GM19395 (cell line): Measurements from ENCODE around the gene ST3GAL6.

Experiments
- ATAC-seq: cut with Tn5 transposase; IDR thresholded peaks from one replicate; pipeline ENCODE4 v1.9.1; 2021; ENCODE audit warnings: mild to moderate bottlenecking, moderate library complexity; ENCODE audit not compliant: unreplicated experiment

Gene ST3GAL6

GRCh38 chr3:98772022-98772421, 8.9 kb downstream of the ST3GAL6 start:
- no peak for ATAC-seq

DNA sequence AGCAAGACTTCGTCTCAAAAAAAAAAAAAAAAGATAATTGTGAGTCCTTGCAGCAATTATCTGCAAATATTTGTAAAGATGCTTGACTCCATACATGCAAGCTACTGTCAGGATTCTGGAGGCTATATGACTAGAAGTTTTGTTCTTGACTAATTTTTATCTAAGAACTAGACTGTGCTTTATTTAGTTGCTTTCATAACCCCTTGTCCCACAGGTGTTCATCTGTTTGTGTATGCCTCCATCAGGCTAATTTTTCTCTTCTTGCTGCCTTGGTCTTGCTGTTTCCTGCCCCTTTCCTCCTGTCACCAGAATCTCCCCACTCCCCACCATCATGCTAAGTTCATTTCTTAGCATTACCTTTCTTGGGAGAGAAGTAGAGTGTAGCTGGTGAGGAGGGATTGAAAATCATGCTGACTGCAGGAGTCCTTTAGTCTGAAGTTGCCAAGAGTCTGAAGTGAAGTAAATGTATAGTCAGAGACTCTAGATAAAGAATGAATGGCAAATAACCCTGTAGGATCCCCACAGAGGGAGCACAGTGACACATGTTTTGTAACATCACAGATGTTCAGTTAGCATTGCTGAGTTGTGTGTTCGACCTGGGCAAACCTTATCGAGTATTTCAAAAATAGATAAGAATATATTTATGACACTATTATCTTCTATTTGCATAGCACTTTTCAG, 12.5 kb downstream of the ST3GAL6 start:
- ATAC-seq = no peak

DNA sequence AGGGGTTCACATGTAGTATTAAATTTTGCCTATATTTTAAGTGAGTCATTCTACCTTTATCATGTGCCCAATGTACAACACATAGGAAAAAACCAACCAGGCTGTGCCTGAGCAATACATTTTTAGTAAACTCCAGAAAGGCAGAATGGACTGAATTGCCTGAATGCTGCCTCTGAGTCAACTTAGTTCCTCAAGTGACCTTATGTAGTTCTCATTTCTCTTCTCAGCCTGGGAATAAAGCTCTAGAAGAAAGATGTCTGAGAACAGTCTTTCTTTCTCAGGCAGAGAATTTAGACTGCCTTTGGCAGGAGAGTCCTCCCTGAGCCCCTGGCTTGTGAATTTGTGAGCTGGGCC, 13.0 kb downstream of the ST3GAL6 start:
- ATAC-seq = no peak

GRCh38 chr3:98777286-98777685, 14.1 kb downstream of the ST3GAL6 start:
- ATAC-seq = no peak

DNA sequence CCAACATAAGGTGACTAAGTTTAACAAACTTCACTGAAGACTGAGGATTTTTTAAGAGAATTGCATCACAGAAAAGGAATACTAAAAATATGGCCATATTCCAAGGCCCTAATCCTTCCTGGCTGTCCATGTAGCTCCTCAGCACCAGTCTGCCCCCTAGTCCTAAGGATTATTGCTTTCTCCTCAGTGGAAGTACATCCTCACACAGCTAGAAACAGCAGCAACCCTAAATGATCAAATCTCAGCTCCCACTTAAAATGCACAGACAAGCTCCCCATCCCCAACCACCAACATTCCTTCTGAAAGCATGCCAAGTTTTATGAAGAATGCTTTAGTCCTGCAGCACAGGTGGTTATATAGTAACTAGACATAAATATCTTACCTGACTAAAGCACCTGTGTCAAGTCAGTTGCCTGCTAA, 14.7 kb downstream of the ST3GAL6 start:
- ATAC-seq = no peak

- no peak for ATAC-seq
Measured at GRCh38 chr3:98778383-98778782, 15.2 kb downstream of the ST3GAL6 start.

GRCh38 chr3:98778852-98779413, 15.8 kb downstream of the ST3GAL6 start:
- no peak for ATAC-seq

DNA sequence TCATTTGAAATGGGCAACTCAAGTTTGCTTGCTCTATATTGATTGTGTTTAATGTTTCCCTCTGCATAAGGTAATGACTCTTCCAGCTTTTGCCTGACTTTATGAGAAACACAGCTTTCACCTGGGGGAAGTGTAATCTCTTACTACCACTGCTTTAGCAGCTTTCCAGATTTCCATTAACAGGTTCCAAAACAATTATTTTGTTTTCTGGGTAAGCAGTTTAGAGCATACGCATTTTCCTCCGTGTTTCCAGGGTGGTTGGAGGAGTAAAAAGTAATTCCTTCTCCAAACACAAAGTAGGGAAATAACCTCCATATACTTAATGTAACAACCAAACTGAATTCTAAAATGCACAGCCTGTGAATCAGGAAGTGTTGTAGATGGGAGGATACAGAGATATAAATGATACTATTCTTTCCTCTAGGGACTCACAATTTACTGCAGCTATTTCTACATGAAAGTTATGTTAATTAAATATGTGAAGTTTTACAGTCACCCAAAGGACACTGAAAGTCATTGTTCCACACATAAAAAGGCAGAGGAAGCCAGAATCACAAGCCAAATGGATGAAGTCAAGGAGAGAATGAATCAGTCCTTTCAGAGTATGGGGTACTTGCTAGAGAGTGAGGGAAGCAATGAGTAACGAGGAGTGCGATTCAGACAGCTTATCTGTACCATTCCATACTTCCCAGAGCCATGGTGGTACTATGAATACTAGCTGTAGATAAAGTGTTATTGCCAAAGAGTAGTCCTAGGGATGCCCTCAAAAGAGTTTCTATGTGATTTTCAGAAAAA, 16.6 kb downstream of the ST3GAL6 start:
- ATAC-seq = no peak

- ATAC-seq = no peak
Measured at GRCh38 chr3:98780343-98780742, 17.2 kb downstream of the ST3GAL6 start.

GRCh38 chr3:98782824-98783500, 19.8 kb downstream of the ST3GAL6 start:
- peak; percentile 45 for ATAC-seq

GRCh38 chr3:98784042-98784441, 20.9 kb downstream of the ST3GAL6 start:
- ATAC-seq = no peak

DNA sequence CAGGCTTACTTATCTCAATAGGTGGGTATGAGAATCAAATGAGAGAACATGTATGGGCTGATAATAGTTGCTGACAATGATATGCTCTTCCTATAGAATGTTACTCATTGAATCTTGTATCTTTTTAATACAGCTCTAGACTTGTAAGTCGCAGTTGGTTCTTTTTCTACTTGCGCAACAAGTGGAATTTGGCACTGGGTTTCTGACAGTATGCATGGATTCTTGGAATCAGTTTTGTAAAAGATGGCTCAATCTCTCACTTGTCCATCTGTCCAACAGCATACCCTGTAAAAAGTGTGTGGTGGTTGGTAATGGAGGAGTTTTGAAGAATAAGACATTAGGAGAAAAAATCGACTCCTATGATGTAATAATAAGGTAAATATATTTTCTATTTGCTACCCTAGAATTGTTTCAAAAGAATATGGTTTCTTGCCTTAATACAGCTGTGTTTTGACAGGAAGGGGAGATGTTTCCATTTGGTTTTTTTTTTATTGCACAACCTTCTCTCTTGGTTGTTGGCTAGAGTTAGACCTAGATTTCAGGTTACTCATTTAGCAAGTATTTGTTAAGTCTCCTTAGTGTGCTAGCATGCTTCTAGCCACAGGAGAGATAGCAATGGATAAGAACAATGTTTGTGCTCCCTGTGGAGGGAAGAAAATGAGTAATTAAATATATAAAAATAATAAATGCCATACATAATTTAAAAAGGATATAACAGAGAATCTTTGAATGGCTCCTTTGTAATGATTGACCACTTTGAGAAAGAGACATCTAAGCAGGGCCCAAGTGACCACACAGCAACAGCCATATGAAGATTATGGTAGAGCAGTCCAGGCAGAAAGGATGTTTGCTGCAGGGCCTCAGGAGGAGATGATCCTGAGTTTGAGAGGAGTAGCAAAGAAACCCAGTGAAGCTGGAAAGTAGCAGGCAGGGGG, 21.8 kb downstream of the ST3GAL6 start:
- ATAC-seq = no peak

DNA sequence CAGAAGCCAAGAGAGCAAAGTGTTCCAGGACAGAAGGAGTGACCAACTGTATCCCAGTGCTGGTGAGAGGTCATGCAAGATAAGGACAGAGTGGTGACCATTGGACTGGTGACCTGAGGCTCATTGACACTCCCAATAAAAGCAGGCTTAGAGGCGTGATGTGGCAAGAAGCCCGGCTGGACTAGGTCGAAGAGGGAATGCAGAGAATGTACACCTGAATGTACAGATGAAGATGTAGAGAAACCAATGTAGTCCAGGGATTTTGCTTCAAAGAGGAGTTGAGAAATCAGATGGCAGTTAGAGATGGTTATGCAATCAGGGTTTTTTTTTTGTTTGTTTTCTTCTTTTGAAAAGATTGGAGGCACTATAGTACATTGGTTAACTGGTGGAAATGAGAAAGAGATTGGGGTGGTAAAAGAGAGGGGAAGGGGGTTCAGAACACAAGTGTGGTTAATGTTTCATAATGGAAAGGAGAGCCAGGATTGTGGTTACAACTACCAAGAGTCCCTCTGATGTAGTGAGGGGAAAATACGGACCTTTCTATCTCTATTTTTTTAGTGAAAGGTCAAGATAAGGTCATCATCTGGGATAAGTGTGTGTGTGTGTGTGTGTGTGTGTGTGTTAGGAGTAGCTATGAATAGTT, 23.3 kb downstream of the ST3GAL6 start:
- no peak for ATAC-seq

- ATAC-seq = no peak
Measured at GRCh38 chr3:98787181-98787580, 24.0 kb downstream of the ST3GAL6 start.

- no peak for ATAC-seq
Measured at GRCh38 chr3:98788651-98789050, 25.5 kb downstream of the ST3GAL6 start.

DNA sequence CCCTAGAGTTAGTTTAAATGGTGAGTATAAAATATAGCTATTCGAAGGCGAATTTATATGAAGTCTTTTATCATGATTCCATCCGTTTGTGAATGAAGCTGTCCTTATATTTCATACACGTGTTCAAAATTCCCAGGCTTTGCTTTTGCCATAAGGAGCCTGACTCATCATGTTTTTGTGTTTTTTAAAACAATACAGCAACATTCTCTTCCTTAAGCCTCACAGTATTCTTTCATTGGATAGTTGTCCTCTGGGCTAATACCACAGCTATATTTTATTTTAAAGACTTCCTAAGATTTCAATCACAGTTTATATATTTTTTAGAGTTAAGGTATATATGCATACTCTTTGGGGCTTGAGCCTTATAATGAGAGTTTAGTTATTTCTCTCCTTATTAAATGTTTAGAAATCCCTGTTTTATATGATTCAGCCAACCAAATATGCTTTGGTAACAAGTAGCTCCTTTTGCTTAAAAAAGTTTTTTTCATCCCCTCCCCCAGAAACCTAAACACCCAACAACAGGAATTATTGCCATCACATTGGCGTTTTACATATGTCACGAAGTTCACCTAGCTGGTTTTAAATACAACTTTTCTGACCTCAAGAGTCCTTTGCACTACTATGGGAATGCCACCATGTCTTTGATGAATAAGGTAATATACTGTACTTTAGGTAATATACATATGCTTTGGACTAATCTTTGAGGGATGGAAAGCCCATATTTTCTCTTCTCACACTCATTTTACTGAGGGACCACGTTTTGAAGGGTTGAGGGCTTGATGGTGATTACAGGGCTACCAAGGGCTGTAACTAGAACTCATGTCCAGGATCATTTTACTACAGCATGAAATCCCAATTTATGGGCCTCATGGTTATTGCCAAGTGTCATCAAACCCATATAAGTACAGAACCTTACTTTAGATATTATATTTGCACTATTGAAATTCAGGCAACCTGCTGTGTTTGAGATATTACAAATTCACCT, 28.5 kb downstream of the ST3GAL6 start:
- no peak for ATAC-seq

DNA sequence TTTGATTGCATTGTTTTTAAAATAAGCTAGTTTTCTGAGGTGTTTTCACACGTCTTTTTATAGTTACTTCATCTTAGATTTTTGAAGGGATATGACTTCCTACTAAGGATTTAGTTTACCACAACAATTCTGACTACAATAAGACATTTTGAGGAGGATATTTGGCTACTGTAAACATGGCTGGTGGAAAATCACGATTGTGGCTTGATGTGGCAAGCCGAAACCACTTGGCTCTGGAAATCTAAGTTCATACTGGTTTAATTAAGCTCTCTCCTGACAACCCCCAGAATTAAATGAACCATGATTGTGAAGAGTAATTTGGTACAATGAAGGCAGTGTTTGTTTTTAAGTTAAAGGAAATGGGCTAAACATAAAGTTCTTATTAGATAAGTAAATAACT, 30.8 kb downstream of the ST3GAL6 start:
- no peak for ATAC-seq

DNA sequence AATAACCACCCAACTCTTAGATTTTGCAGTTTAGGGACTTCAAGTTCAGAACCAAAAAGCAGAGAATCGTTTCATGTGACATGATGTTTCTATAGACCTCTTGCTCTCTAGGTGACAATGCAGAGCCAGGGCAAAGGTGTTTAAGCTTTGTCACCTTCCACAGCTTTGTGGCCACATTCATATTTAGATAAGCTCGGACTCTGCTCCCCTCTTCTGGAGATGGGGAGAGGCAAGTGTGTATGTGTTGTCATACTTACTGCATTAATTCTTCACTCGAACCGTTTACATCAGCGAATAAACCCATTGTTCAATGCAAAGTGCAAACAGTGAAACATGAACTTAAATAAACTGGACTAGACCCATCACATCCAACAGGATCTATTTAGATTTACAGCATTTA, 33.2 kb downstream of the ST3GAL6 start:
- no peak for ATAC-seq

DNA sequence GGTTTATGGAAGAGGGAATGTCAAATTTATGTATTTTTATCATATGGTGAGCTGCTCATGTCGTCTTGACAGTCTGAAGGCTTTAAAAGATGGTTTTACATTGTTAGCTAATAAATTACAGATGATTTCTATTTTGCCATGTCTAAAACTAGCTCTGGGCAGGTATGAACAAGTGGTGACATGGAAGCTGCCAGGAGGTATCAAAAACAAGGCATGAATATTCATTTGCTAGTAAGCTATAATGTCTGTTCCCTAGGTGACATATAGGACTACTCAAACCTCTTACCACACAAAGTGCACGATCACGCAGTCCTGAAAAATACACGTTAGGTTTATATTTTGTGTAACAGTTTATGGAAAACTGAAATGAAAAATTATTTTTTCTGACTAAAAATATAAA, 34.8 kb downstream of the ST3GAL6 start:
- no peak for ATAC-seq
